GM21576 (cell line): Measurements from ENCODE around the gene MDFI.

Source experiments
- ATAC-seq: cut with Tn5 transposase; IDR thresholded peaks from one replicate; pipeline ENCODE4 v1.9.1; 2021; ENCODE audit warnings: mild to moderate bottlenecking, moderate library complexity; ENCODE audit not compliant: unreplicated experiment

The MDFI gene

GRCh38 chr6:41700463-41701347 is 62.4 kb downstream of the MDFI start:
- ATAC-seq: no peak

- ATAC-seq: no peak
These were observed 63.9 kb downstream of the MDFI start for GRCh38 chr6:41702089-41702745.

GRCh38 chr6:41702771-41703494 is 64.7 kb downstream of the MDFI start:
- no peak for ATAC-seq
